ENCODE data around the gene CAST.
A peak's percentile ranks its signal among the peaks of the same experiment; 100 is the strongest.

CAST gene

DNA sequence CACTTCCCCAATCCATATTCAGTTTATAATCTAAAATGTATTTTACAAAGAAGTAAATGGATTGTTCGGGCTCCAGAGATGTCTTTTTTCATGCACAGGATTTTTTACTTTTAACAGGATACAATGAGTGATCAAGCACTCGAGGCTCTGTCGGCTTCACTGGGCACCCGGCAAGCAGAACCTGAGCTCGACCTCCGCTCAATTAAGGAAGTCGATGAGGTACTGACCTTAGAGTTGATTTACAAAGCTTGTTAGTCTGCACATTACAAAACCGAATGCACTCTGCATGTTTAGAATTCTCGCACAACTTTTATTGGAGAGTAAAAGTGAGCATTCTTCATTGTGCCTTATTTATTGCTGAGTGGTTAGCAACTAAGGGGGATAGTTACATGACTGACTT is 80.4 kb downstream of the CAST start:
- DNase-seq (ENCODE audit: low read depth in 2 of 3, low spot score in 1 of 3): no peak

DNA sequence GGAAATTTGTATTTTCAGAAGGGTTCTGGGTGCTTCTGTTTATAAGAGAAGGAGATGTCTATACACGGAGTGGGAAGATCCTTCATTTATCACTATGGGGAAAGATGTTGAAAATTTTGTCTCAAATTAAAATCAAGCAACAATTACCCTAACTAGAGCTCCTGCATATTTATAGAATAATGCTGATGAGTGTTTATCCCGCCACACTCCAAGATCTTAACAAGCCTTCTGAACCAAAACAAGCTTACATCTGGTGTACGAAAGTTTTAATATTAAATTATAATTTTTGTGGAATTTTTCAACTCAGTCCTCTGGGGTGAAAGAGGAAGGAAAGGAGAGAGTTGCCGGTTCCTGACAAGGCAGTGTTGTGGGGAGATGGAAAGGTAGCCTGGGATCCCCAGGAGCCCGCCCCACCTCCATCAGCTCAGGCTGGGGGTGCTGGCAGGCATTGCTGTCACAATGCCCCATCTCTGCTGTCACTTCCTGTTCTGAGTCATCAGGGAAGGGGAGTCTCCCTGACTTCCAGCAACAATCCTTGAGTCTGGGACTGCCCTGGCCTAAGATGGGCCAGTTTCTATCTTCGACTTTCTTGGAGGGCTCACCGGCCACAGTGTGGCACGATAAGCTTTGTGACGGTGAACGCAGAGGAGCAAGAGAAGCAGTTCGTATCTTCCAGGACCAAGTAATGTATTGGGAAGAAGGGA is 81.0 kb downstream of the CAST start:
- DNase-seq (ENCODE audit: low read depth in 2 of 3, low spot score in 1 of 3): no peak

DNA sequence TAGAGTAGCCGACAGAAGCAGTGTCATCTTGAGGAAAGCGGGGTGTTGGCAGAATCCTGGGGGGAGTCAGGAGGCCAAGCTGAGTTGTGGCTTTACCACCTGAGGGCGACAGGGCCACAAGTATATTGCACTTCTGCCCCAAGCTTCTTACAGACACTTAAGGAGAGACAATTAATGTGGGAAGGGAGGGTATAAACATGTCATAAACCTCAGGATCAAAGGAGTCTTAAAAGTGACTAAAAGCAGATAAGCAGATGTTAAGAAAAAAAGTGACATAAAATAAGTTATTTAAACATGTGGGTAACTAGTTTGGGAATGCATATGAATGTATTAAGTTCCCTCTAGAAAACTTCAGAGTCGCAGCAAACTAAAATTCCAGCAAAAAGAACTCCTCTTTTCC is 81.6 kb downstream of the CAST start:
- DNase-seq (ENCODE audit: low read depth in 2 of 3, low spot score in 1 of 3): no peak

DNA sequence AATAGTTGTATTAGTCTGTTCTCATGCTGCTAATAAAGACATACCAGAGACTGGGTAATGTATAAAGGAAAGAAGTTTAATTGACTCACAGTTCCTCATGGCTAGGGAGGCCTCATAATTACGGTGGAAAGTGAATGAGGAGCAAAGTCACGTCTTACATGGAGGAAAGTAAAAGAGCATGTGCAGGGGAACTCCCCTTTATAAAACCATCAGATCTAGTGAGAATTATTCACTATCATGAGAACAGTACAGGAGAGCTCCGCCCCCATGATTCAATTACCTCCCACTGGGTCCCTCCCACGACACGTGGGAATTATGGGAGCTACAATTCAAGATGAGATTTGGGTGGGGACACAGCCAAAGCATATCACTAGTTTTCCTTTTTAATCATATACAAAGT is 82.0 kb downstream of the CAST start:
- peak in 1 of 3 donors; percentile 4 for DNase-seq (ENCODE audit: low read depth in 2 of 3, low spot score in 1 of 3)

DNA sequence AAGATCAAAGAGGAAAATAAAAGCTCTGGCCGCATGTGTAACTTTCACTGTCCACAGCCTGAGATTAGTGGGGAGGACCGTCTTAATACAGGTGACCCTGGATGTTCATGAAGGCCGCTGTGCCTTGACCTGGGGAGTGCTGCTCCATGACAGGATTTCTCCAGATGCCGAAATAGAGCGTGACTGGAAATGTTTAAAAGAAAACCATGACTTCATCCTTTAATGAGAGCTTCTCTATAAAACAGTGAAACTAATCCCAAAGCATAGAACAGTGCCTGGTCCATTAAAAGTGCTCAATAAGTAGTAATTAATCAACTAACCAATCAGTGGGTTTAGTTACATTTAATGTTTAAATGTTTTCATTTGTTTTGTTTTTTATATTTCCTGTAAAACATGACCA is 82.8 kb downstream of the CAST start:
- DNase-seq (ENCODE audit: low read depth in 2 of 3, low spot score in 1 of 3): no peak

DNA sequence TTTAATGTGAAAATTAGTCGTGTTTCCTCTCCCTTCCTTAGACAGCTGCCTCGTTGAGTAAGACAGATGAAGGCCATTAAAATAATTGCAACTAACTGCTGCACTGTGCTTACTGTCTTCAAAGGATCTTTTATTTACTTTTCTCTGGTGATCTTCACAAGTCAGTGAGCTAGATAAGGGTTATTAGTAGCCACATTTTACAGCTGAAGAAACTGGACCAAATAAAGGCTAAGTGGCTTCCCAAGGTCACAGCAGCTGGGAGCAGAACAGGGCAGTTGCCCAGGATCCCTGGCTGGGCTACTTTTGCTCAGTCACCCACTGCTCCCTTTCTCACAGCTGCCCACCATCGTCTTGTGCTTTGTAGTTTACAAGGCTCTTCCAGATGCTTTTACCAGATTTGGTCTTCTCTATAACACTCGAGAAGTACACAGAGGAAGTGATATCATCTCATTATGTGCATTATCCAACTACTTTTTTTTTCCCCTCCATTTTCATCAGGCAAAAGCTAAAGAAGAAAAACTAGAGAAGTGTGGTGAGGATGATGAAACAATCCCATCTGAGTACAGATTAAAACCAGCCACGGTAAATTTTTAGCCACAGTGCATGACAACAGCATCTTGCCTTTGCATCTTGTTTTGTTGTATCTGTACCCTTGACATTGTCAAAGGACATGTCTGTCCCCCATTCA is 83.8 kb downstream of the CAST start:
- DNase-seq (ENCODE audit: low read depth in 2 of 3, low spot score in 1 of 3): no peak

DNA sequence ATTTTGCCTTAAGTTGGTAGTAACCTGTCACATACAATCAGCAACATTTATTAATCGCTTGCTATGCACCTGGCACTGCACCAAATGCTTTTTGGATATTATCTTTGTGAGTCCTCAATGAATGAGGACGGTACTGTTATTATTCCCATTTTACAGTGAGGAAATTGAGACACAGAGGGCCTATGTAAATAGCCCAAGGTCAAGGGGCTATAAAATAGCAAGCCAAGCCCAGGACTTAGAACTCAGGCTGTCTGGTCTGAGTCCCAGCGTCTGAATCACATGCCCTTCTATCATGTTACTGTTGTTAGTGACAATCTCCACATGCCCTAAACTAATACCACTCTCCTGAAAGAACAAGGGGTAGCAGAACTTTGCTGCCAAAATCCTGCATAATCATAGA is 85.5 kb downstream of the CAST start:
- no peak for DNase-seq (ENCODE audit: low read depth in 2 of 3, low spot score in 1 of 3)

DNA sequence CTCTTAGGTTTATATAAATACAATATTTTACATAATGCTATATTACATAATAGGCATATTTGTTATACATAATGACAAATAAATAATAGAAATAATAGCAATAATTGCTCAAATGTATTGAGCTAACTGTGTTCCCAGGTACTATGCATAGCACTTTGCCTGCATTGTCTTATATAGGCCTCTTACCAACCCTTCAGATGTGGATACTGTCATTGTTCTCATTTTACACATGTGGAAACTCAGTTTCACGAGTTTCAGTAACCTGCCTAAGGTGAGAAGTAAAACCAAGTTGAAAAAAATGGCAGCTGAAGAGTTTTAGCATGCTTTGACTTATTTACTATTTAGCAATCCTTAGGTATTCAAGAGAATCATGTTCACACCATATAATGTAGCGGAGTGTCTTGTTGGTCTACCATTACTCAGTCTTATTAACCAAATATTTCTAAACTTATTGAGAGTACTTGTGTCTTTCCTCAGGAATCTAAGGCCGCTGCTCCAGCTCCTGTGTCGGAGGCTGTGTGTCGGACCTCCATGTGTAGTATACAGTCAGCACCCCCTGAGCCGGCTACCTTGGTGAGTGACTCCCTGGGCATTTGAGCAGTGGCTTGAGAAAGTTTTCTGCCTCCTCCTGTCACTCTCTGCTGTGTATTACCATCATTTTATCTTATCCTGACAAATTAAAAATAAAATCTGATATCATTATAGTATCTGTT is 88.1 kb downstream of the CAST start:
- no peak for DNase-seq (ENCODE audit: low read depth in 2 of 3, low spot score in 1 of 3)

DNA sequence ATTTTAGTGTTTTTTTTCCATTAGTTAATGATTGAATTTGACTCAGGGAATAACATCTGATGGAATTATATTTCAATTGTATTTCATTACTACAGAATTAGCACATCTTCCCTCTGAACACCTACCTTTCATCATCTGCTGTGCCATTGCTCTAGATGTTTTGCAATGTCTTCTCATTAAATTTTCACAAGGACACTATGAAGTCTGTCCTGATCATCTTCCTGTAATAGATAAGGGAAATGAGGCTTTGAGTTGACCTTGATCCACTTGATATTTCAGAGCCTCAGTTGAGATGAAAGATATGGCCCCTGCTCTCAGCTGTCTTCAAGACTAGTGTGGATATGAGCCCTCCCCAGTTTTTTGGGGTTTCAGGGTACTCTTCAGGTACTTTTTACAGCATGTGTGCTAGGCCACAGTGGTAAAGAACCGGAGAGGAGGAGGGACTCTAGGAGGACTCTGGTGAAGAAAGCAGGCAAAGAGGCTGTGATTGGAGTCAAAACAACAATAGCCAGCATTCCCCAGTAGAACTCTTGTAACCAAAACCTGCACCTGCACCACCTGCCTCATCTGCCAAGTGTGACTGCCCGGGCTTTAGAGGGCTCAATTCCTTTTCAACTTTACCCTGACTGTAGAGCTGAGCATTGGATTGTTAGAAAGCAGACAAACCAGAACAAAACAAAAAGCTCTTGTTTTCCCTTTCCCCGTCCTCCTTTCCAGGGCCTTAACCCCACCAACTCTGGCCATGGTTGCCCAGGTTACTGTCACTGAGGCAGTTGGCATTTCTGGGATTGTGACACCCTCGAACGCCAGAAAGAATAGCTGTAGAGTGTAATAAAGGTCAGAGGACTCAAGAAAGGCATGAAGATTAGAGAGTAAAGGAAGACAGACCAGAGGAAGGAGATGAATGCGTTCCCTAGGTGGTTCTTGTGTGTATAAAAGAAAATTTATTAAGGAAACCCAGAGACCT is 89.3 kb downstream of the CAST start:
- no peak for DNase-seq (ENCODE audit: low read depth in 2 of 3, low spot score in 1 of 3)

DNA sequence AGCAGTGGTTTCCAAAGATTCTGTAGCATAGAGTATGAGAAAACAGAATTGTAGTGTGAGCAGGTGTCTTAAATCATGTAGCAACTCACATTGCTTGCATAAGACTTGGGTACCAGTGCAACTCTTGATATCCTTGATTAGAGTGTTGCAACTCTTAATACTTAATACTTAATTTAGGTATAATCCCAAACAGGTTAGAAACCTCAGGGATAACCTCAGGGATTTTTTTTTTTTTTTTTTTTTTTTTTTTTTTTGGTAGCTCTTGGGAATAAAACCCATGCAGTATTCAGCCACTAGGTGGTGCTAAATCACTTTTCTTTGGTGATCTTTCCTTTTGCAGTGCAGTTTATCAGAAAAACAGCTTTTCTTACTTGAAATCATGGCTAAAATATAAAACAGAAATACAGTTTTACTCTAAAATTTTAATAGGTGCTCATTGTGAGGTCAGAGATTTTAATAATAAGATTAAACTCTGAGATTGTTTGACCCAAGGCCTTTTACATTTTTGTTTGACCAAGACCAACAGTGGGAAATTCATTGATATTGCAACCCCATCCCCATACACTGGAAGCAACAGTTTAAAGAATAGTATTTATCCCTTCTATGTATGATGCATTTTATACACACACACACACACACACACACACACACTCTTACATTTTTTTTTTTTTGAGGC is 90.3 kb downstream of the CAST start:
- DNase-seq (ENCODE audit: low read depth in 2 of 3, low spot score in 1 of 3): peak in 1 of 3 donors; percentile 70

DNA sequence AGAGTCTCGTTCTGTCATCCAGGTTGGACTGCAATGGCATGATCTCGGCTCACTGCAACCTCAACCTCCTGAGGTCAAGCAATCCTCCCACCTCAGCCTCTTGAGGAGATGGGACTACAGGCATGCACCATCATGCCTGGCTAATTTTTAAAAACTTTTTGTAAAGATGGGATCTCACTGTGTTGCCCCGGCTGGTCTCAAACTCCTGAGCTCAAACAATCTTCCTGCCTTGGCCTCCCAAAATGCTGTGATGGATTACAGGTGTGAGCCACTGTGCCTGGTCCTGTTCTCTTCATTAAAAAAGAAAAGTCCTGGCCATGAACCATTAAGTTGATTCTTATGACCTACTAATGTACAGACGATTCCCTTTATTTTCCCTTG is 90.8 kb downstream of the CAST start:
- DNase-seq (ENCODE audit: low read depth in 2 of 3, low spot score in 1 of 3): no peak

DNA sequence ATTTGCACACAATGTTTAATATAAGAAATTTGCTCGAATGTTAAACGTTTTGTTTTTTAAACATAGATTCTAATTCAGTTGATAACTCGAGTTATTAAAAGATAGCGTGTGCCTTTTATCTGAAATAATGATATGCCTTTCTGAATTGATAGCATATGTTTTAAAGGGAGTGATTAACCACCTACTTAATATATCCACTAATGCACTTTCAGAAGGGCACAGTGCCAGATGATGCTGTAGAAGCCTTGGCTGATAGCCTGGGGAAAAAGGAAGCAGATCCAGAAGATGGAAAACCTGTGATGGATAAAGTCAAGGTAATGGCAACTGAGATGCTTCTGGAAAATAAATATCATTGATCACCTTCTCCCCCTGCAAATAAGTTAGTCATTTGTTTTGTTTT is 91.7 kb downstream of the CAST start:
- DNase-seq (ENCODE audit: low read depth in 2 of 3, low spot score in 1 of 3): no peak

DNA sequence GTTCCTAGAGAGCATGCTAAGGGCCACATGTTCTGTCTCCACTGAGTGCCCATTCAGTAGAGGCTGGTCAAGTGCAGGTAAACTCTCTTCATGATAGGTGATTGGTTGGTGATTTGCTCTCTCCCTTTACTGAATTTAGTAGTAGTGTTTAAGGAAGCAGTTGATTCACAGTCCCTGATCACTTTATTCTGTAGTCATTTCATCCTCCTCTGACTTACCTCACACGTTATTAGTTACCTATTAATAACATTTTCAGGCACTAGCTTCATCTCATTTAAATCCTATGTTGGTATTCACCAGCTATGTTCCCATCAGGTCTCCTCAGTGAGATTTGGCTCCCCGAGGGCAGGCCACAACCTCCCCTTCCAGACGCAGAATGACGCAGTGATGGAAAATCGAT is 93.7 kb downstream of the CAST start:
- no peak for DNase-seq (ENCODE audit: low read depth in 2 of 3, low spot score in 1 of 3)

DNA sequence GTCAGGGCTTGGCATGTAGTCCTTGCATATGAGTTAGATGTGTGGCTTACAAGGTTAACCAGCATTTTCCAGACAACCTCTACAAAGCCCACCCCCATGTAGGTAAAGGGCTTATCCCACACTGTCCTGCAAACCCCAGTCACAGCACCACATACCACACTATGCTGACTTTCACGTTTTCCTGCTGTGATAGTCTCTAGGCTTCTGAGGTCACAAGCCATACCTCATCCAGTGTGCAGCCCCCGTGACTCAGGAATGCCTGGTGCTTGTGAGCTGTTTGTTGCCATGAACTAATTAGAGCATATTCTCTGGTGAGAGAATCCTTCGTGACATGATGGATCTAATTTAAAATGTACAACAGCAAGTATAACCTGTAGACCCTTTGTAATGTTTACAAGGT is 94.8 kb downstream of the CAST start:
- DNase-seq (ENCODE audit: low read depth in 2 of 3, low spot score in 1 of 3): no peak

DNA sequence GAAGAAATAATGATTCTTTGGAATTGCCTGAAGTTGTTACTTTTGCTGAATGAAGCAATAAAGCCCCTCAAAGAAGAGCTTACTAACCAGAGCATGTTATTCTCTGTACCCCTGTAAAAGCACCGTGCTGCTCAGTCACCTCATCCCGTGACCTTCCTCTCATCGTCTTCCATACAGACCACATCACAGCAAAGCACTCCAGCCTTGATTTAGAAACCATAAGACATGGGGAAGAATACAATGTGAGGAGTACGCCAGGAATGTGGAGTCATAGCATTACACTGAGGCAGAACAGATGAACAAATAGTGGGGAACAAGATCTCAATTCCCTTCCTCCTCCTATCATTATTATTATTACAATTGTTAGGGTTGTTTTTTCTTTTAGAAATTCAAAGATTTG is 96.4 kb downstream of the CAST start:
- no peak for DNase-seq (ENCODE audit: low read depth in 2 of 3, low spot score in 1 of 3)

DNA sequence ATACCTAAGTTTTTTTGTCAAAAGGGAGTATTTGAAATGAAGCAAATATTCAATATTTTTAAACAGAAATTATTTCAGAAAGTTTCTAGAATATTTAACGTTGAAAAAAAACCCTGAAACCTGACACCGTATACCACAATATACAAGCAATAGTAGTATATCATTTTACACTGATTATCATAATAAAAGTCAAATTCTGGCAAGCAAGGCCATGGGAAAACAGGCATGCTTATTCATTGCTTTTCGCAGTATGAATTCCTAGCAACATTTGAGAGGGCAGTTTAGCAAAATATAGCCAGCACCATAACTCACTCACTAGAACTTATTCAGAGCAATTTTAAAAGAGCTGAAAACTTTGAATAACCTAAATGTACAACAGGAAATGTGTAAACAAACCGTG is 99.4 kb downstream of the CAST start:
- DNase-seq (ENCODE audit: low read depth in 2 of 3, low spot score in 1 of 3): no peak

DNA sequence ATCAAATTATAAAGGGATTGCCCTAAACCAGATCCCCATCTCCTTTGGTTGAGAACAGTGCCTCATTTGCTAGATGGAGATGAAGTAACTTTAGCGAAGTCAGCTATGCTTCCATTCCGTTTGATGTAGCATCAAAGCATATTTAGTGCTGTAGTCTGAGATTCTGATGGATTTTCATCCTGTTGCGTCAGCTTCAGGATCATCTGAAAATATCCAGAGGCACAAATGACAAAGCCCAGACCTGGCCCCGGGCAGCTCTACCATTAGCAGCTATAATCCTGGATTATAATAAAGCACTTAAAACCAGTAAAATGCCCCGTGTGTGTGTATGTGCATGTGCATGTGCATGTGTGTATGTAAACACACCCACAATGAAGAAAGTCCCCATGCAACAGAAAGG is 100.8 kb downstream of the CAST start:
- DNase-seq (ENCODE audit: low read depth in 2 of 3, low spot score in 1 of 3): no peak

DNA sequence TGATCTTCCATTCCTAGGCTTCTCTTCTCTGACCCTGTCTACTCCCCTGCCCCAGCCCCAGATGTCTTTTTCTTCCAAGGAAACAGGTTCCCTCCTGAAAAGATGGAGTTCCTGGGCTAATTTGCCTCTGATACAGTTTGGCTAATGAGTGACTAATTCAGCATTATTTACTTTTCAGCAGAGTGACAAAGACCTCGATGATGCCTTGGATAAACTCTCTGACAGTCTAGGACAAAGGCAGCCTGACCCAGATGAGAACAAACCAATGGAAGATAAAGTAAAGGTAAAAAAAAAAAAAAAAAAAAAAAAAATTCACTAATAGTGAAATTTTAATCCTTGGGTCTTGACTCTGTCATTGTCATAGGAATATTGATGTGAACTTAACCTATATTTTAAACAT is 102.9 kb downstream of the CAST start:
- no peak for DNase-seq (ENCODE audit: low read depth in 2 of 3, low spot score in 1 of 3)

DNA sequence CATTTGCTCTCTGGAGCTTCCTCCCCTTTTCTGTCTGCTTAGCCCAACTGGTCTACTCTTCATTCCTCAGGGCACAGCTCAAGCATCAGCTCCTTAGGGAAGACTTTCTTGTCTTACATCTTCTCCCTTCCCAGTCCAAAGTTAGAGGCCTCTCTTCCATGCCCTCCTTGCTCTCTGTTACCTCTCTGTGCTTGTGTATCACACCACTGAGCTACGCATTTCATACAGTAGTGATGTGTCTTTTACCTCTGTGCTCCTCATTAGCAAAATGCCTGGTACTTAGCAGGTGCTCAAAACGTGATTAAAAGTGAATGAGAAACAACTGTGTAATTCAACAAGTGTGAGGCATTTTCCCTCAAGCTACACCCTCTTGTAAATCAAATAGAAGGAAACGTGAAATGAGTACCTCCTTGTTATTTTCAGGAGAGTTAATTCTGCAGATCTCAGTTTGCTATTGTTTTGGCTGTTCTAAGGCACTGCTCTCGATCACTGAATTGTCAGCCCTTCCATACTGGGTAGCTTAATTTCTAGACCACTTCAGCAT is 106.6 kb downstream of the CAST start:
- DNase-seq (ENCODE audit: low read depth in 2 of 3, low spot score in 1 of 3): no peak

DNA sequence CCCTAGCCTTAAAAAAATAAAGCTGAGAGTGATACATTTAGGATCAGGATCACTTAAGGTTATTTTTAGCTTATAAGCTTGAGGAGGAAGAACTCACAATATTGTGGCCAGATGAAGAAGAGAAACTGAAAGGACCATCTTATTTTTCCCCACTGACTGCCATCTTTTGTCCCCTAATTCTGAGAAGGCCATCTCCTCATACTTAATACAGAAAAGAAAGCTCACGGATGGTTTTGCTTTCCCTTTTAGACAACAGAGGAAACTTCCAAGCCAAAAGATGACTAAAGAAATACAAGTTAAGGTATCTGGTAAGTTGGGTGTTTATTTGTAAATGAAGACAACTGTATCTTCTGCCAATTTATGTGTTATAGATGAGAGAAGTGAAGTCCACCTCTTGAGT is 109.2 kb downstream of the CAST start:
- DNase-seq (ENCODE audit: low read depth in 2 of 3, low spot score in 1 of 3): no peak

DNA sequence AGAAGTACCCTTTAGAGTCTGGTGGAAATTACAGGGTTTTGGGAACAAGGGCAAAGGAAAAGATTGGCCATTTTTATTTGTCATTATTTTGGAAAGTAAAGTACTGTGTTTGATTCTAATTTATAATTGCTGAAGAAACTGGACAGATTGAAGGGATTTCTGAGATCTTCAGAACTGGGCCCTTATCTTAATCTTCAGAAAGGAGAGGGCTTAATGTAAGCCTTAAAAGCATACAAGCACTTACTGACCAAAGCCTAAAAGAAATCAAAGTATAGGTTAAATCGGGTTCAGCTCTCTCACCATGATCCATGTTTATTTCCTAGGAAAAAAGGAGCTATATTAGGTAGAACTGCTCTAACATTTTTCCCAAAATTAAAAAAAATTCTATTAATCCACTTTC is 109.9 kb downstream of the CAST start:
- no peak for DNase-seq (ENCODE audit: low read depth in 2 of 3, low spot score in 1 of 3)

Measured in stimulated activated CD4-positive, alpha-beta T cell treated with anti-CD3 and anti-CD28 coated beads, Interleukin-12 subunit alpha, Interleukin-12 subunit beta, amount 100 ng/mL, for 48 hours (primary cell).